Gastrocnemius medialis (tissue), 4 donors: ENCODE measurements around the gene PLBD2. TPM values are rescaled to one million over a fixed set of nuclear protein-coding genes. Genes with fewer than 3 reads are reported as not detected.

Experiments
- ATAC-seq, 2 donors: fragments of 150-250 bp; one replicate each; pipeline ENCODE4 v1.9.1; 2016
- DNase-seq, 2 donors: peaks; one replicate each; pipeline ENCODE4 v3.0.0-alpha.2; 2019
- H3K27ac ChIP-seq, 4 donors: fragments of 200-600 bp; sonication (generic); 1 replicate in 1 of 4; 2 replicates in 3 of 4; pipeline ENCODE4 v1.5.1; 2016 to 2018; ENCODE audit warnings: mild to moderate bottlenecking in 2 of 4, moderate library complexity in 1 of 4
- H3K27me3 ChIP-seq, 3 donors: fragments of 200-600 bp; sonication (generic) in 2 of 3; 1 replicate in 1 of 3; 2 replicates in 2 of 3; pipeline versions ENCODE4 v1.5.1 to v1.6.0; 2016 to 2019; ENCODE audit warnings: mild to moderate bottlenecking in 1 of 3, moderate library complexity in 1 of 3
- H3K36me3 ChIP-seq, 2 donors: fragments of 200-600 bp; sonication (generic) in 1 of 2; one replicate each; pipeline ENCODE4 v1.5.1; 2017 to 2018
- H3K4me1 ChIP-seq, 2 donors: fragments of 200-600 bp; sonication (generic) in 1 of 2; one replicate each; pipeline ENCODE4 v1.5.1; 2016 to 2017; ENCODE audit warnings: mild to moderate bottlenecking in 2 of 2
- H3K4me3 ChIP-seq, 4 donors: fragments of 200-600 bp; sonication (generic) in 3 of 4; 1 replicate in 1 of 4; 2 replicates in 3 of 4; pipeline ENCODE4 v1.5.1; 2016 to 2019; ENCODE audit warnings: mild to moderate bottlenecking in 2 of 4
- H3K9me3 ChIP-seq, 3 donors: fragments of 200-600 bp; sonication (generic) in 2 of 3; 1 replicate in 1 of 3; 2 replicates in 2 of 3; pipeline ENCODE4 v1.5.1; 2016 to 2019
- POLR2A ChIP-seq, 2 donors: fragments of 450-650 bp; IDR thresholded peaks; one replicate each; pipeline ENCODE4 v1.6.1; 2017; ENCODE audit warnings: antibody characterized with exemption in 2 of 2, mild to moderate bottlenecking in 2 of 2, moderate library complexity in 2 of 2
- in situ Hi-C, 4 donors: fragments of 200-750 bp; cut with MboI; loops; one replicate each; pipeline versions ENCODE4 v1.15.0 to v1.8.0; 2017; ENCODE audit warnings: low sequenced_read_pairs in 4 of 4
- intact Hi-C: fragments of 100-400 bp; cut with DNase I; formaldehyde crosslinking; loops from one replicate; pipeline ENCODE4 v1.15.1; 2023; ENCODE audit warnings: low total_unique reads
- total RNA-seq, 4 donors: library from RNA; depleted of rRNA; stranded (reverse); fragments of >200 nt; gene quantifications; one replicate each; pipeline versions ENCODE4 v1.1.0 to v1.2.3, GENCODE V29; 2016
- TF ChIP-seq, protein P1 (sequence below), 5 experiments: fragments of 450-650 bp in 3 of 5; fragments of 200-600 bp in 2 of 5; sonication (generic) in 2 of 5; IDR thresholded peaks in 4 of 5; conservative IDR thresholded peaks in 1 of 5; 1 replicate in 4 of 5; 2 replicates in 1 of 5; pipeline ENCODE4 v1.5.1; 2016 to 2019; ENCODE audit warnings: antibody characterized with exemption in 5 of 5, mild to moderate bottlenecking in 3 of 5, moderate library complexity in 3 of 5

PLBD2 gene
- total RNA-seq, 4 donors from 2014 or later: 12.0 to 28.9 (median 26.8) TPM

DNA sequence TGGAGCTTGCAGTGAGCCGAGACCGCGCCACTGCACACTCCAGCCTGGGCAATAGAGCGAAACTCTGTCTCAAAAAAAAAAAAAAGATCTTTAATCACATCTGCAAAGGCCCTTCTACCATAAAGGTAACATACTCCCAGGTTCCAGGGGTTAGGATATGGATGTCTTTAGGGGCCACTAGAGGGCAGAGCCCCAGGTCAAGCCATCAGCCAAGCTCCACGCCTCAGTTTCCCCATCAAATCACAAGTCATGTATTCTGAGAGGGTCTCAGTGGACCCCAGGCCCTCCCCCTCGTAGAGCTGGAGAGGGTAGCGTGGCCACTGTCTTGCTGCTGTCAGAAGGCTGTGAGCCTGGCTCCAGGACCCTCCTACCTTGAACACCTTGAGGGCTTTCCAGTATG, 42.2 kb upstream of the PLBD2 start:
- intact Hi-C loops: no loop called here

DNA sequence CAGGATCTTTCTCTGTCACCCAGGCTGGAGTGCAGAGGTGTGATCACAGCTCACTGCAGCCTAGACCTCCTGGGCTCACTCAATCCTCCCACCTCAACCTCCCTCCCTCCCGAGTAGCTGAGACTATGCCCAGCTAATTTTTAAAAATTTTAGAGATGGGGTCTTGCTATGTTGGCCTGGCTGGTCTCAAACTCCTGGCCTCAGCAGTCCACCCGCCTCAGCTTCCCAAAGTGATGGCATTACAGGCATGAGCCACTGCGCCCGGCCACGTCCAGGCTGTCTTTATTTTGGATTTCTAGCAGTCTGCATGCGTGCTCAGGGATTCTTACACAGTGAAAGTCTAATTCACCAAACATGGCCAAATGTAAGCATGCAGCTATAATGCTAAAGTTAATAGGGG, 41.3 kb upstream of the PLBD2 start:
- in situ Hi-C loops (loop anchor here in 3 of 4 donors (10.0 to 25.0 kb wide), 3 partner anchors 108 to 130 kb away; partner anchors contain the start of genes DDX54 (in 1 of the 3), RITA1 (in 1 of the 3) and SDSL (in 1 of the 3)), intact Hi-C loops (no loop called here)

More for the DNA sequence above, 42.2 kb upstream of the PLBD2 start:
- Histone ChIP-seq H3K4me3 (no peak overlapping the region), H3K27ac (no peak overlapping the region), H3K27me3 (no peaks in the 10 kb centered on the region), H3K4me1 (no peaks in the 10 kb centered on the region), H3K36me3 (peaks cover 0 to 59% of the 10 kb centered on the region in 2 donors), H3K9me3 (no peaks in the 10 kb centered on the region)
- DNase-seq: no peak
- TF ChIP-seq POLR2A (IDR thresholded peaks at IDR 0.05): no peak
- TF ChIP-seq, protein P1, sequence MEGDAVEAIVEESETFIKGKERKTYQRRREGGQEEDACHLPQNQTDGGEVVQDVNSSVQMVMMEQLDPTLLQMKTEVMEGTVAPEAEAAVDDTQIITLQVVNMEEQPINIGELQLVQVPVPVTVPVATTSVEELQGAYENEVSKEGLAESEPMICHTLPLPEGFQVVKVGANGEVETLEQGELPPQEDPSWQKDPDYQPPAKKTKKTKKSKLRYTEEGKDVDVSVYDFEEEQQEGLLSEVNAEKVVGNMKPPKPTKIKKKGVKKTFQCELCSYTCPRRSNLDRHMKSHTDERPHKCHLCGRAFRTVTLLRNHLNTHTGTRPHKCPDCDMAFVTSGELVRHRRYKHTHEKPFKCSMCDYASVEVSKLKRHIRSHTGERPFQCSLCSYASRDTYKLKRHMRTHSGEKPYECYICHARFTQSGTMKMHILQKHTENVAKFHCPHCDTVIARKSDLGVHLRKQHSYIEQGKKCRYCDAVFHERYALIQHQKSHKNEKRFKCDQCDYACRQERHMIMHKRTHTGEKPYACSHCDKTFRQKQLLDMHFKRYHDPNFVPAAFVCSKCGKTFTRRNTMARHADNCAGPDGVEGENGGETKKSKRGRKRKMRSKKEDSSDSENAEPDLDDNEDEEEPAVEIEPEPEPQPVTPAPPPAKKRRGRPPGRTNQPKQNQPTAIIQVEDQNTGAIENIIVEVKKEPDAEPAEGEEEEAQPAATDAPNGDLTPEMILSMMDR (IDR thresholded peaks at IDR 0.05 in 4 of 5, conservative IDR thresholded peaks at IDR 0.05 in 1 of 5): no peak
- in situ Hi-C loops: loop anchor here in 3 of 4 donors (10.0 to 25.0 kb wide), 3 partner anchors 109 to 129 kb away; partner anchors contain the start of genes DDX54 (in 1 of the 3), RITA1 (in 1 of the 3) and SDSL (in 1 of the 3)
- no peak for ATAC-seq

DNA sequence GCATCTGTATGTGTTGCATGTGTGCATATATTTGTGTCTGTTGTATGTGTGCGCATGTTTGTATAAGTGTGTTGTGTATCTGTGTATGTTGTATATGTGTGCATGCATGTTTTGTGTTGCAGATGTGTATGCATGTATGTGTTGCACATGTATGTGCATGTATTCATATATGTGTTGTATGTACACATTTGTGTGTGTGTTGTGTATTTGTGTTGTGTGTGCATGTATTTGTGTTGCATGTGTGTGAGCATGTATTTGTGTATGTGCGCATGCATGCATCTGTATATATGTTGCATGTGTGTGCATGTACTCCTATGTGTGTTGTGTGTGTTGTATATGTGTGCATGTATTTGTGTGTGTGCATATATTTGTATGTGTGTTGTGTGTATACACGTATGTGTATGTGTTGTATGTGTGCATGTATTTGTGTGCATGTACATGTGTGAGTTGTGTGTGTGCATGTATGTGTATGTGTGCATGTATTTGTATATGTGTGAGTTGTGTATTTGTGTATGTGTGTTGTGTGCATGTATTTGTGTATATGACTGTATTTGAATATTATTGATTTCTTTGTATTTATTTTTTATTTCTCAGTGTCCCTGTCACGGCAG, 40.2 kb upstream of the PLBD2 start:
- in situ Hi-C loops (loop anchor here in 3 of 4 donors (10.0 to 25.0 kb wide), 3 partner anchors 107 to 131 kb away; partner anchors contain the start of genes DDX54 (in 1 of the 3), RITA1 (in 1 of the 3) and SDSL (in 1 of the 3)), intact Hi-C loops (no loop called here)
- no peak overlapping the region for H3K4me3 ChIP-seq
- TF ChIP-seq POLR2A (IDR thresholded peaks at IDR 0.05): no peak
- TF ChIP-seq, protein P1 (IDR thresholded peaks at IDR 0.05 in 4 of 5, conservative IDR thresholded peaks at IDR 0.05 in 1 of 5): no peak
- no peaks in the 10 kb centered on the region for H3K9me3 ChIP-seq
- H3K4me1 ChIP-seq: no peaks in the 10 kb centered on the region
- H3K36me3 ChIP-seq: peaks cover 0 to 66% of the 10 kb centered on the region in 2 donors
- ATAC-seq (no peak), DNase-seq (no peak)
- no peak overlapping the region for H3K27ac ChIP-seq
- H3K27me3 ChIP-seq: no peaks in the 10 kb centered on the region

More for the DNA sequence above, 41.3 kb upstream of the PLBD2 start:
- ATAC-seq: no peak
- Histone ChIP-seq H3K4me3 (no peak overlapping the region), H3K4me1 (no peaks in the 10 kb centered on the region), H3K27me3 (no peaks in the 10 kb centered on the region), H3K27ac (no peak overlapping the region), H3K9me3 (no peaks in the 10 kb centered on the region), H3K36me3 (peaks cover 0 to 60% of the 10 kb centered on the region in 2 donors)
- no peak for DNase-seq
- no peak for TF ChIP-seq POLR2A (IDR thresholded peaks at IDR 0.05)
- TF ChIP-seq, protein P1 (IDR thresholded peaks at IDR 0.05 in 4 of 5, conservative IDR thresholded peaks at IDR 0.05 in 1 of 5): no peak

DNA sequence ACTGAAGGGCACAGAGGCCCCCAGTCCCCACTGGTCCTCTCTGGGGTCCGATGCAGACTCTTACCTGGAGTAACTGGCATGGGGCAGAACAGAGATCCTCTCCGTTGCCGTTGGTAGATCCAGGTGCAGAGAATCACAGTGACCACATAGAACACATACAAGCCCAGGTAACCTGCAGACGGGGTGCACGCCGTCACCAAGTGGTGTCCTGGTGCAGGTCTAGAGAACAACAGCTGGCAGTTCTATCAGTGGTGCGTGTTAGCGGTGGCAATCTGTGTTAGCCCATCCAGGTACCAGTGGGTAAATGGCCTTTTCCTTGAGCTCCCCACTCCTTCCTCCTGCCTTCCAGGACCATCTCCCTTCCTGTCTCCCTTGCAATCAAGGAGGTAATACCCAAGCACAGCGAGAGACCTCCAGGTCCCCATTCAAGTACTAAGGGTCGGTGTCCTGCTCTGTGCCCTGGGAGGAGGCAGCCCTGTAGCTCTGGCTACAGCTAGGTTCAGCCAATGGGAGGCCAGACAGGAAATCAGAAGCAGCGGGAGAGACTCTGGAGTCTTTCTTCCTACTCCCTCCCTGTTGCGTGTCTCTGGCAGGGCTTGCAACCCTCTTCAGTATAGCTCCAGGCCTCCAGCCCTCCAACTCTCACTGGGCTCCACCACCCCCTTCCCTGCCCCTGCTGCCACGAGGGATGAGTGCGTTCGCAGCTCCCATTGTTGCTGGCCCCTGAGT, 39.3 kb upstream of the PLBD2 start:
- H3K27ac ChIP-seq: no peak overlapping the region
- no peaks in the 10 kb centered on the region for H3K4me1 ChIP-seq
- no peak for TF ChIP-seq POLR2A (IDR thresholded peaks at IDR 0.05)
- TF ChIP-seq, protein P1 (IDR thresholded peaks at IDR 0.05 in 4 of 5, conservative IDR thresholded peaks at IDR 0.05 in 1 of 5): no peak
- no peak overlapping the region for H3K4me3 ChIP-seq
- ATAC-seq: no peak
- no peaks in the 10 kb centered on the region for H3K27me3 ChIP-seq
- in situ Hi-C loops: loop anchor here in 3 of 4 donors (10.0 to 25.0 kb wide), 3 partner anchors 106 to 132 kb away; partner anchors contain the start of genes DDX54 (in 1 of the 3), RITA1 (in 1 of the 3) and SDSL (in 1 of the 3)
- H3K36me3 ChIP-seq: peaks cover 0 to 63% of the 10 kb centered on the region in 2 donors
- DNase-seq: no peak
- intact Hi-C loops: no loop called here
- no peaks in the 10 kb centered on the region for H3K9me3 ChIP-seq
